Right forelimb (tissue), 1 donor: ENCODE measurements around the gene MYLK.

Source experiments
- DNase-seq: peaks from one replicate; pipeline ENCODE4 v3.0.0-alpha.2; 2018

The MYLK gene

GRCh38 chr3:123582315-123582714 lies 301.8 kb downstream of the MYLK start:
- no peak for DNase-seq

- DNase-seq, result no peak
Observed at GRCh38 chr3:123576122-123576521, 308.0 kb downstream of the MYLK start.

GRCh38 chr3:123571973-123572365 lies 312.2 kb downstream of the MYLK start:
- no peak for DNase-seq

GRCh38 chr3:123571264-123571972 lies 312.7 kb downstream of the MYLK start:
- no peak for DNase-seq

- no peak for DNase-seq
Observed at GRCh38 chr3:123568875-123569274, 315.3 kb downstream of the MYLK start.

- DNase-seq, result no peak
Observed at GRCh38 chr3:123568034-123568433, 316.1 kb downstream of the MYLK start.

GRCh38 chr3:123564056-123564455 lies 320.1 kb downstream of the MYLK start:
- no peak for DNase-seq

GRCh38 chr3:123562547-123562946 lies 321.6 kb downstream of the MYLK start:
- no peak for DNase-seq

GRCh38 chr3:123561188-123561587 lies 322.9 kb downstream of the MYLK start:
- no peak for DNase-seq
